Esophagus mucosa (tissue), 1 donor: ENCODE results near the gene KIF11. TPM values are rescaled to one million over a fixed set of nuclear protein-coding genes. Genes with fewer than 3 reads are reported as not detected.
A peak's percentile ranks its signal among the peaks of the same experiment; 100 is the strongest.

Source experiments
- ATAC-seq: fragments of 200-7000 bp; cut with Tn5 transposase; one replicate; pipeline ENCODE4 v1.9.1; 2020
- total RNA-seq: library from RNA; stranded (reverse); gene quantifications from one replicate; pipeline ENCODE4 v1.2.4, GENCODE V29; 2023
- donor health status: DM: yes; HTN: yes; CAD: no.

Gene KIF11
- total RNA-seq, 1 donor from 2014 or later: 16.8 TPM

DNA sequence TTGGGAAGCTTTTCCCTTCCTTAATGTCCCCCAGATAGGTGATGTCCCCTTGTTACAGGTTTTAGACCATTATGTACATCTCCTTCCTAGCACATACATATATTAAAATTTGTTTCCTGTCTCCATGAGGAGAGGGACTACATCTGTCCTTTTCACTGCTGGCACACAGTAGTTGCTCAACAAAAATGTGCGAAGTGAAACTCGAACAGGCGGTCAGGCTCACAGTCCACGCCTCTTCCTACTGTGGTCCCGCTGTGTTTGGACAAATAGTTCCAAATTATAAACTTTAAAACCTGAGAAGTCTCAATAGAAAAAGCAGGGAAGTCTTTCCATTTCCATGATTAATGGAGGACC, 95.6 kb downstream of the KIF11 start:
- no peak for ATAC-seq

DNA sequence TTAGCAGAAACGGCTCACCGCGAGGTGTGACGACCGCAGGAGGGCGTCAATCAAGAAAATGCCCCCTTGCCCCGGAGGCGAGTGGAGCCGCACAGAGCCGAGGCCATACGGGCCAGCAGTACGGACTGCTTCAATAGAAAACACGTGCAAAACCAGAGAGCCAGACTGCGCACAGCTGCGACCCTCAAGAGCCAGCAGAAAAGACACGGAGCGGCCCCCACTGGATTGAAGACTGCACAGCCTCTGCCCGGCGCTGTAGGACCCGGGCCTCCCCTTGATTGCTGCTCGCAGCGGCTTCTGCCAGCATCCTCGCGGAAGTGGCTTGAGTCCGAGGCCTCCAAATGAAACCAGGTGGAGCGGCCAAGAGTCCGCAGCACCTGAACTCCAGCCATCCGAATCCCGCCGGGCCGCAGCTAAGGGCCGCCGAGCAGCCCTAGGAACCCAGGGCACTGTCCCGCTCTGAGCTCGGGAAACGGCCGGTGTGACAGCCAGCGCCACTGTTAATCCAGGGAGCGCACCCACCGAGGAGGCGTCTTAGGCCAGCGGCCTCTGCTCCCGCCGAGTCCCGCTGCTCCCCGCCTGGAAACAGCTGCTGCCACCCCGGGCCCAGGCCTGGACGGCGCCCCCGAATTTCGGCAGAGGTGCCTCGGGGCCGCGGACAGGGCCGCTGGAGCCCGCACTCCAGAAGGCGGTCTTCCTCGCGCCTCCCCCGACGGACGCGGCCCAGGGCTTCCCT, 96.2 kb downstream of the KIF11 start:
- peak; percentile 28 for ATAC-seq

DNA sequence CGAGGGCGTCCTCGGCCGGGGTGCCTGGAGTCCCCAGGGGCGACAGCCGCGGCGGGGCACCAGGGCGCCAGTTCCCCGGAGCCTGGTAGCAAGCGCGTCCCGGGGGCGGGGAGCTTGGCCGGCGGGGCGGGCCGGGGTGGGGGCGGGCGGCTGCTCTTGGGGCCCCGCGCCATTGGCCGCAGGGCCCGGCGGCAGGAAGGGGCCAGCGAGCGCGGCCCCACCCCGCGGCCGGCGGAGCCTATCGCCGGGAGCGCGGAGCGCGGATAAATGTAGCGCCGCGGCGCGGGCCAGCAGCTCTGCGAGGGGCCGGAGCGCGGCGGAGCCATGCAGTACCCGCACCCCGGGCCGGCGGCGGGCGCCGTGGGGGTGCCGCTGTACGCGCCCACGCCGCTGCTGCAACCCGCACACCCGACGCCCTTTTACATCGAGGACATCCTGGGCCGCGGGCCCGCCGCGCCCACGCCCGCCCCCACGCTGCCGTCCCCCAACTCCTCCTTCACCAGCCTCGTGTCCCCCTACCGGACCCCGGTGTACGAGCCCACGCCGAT, 96.8 kb downstream of the KIF11 start, which contains the start of gene HHEX:
TSS of gene HHEX (plus strand) at position 293 of the 548 bp plus-strand sequence. CDS start at position 325, 32 bp downstream.
- ATAC-seq: peak; percentile 85

DNA sequence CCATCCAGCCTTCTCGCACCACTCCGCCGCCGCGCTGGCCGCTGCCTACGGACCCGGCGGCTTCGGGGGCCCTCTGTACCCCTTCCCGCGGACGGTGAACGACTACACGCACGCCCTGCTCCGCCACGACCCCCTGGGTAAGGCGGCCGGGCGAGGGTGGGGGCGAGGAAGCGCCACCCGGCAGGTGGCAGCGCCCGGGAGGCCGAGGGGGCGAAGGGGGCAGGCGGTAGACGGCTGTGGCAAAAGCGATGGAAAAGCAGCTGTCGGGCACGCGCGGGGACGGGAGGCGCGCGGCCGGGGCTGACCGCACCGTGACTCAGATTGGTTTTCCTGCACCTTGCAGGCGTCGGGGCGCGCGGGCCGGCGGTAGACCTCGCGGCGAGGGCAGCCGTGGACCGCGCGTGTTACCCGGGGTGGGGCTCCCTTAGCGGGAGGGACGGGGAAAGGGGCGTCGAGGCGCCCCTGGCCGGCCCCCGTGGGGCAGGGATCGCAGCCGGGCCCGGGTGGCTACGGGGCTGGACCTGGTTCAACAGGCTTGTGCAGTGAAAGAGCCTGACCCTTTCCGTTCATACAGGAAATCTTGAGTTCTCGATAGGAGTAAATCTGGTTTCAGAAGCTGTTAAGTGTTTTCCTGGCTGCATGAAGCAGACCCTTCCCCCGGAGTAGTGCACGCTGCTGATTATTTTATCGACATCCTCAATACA, 97.4 kb downstream of the KIF11 start:
- ATAC-seq: peak; percentile 61

DNA sequence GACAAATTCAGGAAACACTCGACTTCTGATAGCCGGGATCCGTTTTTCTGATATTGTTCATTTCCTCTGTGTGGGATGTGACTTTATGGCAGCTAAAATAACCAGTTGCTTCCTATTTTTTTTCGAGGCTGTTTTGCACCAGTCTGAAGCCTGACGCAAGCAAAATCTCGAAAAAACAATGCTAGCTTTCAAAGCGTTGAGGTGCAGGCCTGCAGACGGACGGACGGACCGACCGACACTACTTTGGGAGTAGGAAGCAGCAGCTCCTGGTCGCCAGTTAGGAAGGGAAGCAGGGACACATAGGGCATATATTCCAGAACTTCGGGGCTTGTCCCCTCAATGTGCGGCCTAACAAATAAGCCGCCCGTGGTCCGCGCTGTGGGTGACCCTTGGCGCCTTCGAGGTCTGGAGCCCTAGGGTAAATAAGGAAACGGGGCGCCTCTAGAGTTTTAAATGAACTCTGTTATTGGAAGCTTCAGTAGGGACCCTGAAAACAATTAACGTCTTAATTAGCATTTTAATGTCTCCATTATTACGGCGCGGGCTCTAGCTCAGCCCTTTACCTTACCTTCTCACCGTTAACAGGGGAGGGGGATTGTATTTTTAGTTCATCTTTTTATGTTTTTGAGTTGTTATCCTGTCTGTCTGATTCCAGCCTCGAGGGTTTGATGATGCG, 98.1 kb downstream of the KIF11 start:
- no peak for ATAC-seq

DNA sequence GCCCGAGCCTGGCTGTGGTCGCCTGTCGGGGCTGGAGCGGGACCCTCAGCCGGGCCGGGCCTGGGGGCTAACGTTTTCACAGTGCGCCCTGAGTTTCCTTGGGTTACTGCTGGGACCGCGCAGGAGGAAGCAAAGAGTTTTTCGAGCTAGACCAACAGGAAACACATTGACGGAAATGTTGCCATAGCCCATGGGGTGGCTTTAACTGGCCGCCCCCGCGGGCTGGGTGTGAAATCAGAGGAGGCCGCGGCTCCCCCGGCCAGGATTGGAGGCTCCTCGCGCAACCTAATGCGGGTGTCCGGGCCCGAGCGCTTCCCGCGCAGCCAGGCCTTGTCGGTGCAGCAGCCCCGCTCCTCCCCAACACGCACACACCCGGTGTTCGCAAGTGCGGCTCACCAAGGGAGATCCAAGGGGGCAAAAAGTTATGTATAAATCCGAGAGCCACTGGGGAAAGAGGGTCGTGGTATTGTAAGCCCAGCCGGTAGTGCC, 98.7 kb downstream of the KIF11 start:
- peak; percentile 27 for ATAC-seq

DNA sequence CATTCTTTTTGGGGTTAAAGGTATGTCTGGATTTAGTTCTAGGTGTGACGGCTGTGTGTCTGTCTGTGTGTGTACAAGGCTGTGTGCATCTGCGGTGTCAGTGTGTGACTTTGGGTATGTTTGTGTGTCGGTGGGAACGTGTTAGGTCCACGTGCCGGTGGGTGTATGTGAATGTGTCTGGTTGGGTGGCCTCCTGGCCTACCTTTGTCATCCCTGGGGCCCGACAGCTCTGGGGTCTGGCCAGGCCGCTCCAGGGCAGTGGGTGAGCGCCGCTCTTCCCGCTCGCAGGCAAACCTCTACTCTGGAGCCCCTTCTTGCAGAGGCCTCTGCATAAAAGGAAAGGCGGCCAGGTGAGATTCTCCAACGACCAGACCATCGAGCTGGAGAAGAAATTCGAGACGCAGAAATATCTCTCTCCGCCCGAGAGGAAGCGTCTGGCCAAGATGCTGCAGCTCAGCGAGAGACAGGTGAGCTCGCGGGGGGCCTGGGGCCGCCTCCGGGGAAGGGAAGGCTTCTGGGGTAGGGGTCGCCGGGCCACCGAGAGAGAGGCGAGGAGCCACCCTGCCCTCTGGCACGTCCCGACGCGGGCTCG, 99.2 kb downstream of the KIF11 start:
- no peak for ATAC-seq

DNA sequence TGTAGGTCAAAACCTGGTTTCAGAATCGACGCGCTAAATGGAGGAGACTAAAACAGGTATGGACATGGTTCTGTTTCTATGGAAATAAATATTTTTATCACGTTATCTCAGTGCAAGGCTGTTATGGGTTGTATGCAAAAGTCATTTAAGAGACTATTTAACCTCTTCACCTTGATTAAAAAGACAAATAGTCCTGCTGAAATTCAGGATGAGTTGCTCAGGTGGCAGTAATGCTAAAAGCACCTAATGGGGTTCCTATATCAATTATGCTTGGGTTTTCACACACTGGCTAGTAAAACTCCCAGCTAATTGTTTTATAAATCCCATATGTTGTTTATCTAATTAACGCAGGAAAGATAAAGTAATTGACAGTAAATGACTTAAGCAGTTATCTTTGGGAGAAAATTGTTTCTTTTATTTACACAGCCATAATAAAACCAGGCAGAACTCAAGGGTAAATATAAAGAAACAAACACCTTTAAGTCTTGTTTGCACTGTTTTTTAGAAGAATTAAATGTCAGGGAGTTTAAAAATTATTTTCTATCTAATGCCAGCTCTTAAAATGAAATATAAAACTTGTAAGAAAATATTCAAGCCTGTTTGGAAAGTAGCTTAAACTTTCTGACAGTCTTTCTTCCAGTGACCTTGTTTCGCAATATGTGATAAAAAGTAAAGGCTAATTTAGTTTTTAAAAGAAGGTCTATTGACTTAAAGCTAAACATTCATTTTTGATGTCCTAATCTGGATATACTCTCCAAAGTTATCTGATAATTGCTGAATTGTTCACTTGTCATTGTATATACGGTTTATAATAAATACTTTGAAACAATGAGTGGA, 100.0 kb downstream of the KIF11 start:
- ATAC-seq: no peak

DNA sequence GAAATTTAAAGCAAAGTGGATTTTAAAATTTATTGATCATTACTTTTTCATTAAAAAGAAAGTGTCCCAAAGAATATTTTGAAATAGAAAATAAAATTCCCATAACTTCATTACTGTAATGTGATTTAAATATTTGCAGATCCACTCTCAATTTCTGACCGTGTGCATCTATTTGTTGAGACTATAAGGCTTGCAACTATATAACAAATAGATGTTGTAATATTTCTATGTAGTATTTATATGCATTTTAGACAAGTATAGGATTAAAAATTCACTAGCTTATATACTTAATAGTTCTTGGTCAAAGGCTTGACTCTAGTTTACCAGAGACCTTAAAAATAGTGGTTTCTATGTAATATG, 100.6 kb downstream of the KIF11 start:
- no peak for ATAC-seq

DNA sequence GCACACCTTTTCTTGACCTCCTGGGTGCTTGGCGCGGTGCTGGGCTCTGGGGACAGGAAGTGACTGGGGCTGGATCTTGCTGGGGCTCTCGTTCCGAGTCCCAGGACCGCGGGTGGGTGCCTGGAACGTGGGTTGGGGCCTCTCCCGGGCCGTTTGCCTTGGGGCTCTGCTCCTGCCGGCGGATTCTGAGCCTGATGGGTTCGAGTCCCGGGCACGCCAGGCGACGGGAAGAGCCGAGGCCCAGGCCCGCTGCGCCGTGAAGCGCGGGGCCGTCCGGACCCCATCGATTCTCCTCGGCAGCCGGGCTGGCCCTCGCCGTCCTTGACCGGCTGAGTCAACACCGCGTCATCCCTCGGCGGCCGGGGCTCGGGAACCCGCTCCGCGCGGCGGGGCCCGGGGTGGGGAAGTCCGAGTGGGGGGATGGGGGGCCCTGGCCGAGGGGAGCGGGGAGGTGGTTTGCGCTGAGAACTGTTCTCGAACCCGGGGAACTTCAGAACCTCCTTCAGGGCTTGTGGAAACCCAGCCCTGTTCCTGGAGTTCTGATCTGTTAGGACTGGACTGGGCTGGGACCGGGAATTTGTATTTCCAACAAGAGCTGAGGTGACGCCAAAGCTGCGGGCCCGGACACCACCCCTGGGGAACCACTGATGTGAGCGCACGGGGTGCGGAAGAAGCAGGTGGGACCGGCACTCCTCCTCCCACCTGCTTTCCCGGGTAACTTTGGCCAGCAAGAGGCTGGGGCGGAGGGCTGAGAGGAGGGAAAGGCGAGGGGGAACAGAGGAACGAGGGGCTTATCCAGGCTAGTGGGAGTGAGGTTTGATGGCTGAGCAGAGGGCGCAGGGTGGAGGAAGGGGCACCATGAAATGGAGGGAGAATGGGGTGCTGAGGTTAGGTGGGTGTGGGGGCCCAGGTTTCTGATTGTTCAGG, 103.0 kb downstream of the KIF11 start:
- no peak for ATAC-seq

DNA sequence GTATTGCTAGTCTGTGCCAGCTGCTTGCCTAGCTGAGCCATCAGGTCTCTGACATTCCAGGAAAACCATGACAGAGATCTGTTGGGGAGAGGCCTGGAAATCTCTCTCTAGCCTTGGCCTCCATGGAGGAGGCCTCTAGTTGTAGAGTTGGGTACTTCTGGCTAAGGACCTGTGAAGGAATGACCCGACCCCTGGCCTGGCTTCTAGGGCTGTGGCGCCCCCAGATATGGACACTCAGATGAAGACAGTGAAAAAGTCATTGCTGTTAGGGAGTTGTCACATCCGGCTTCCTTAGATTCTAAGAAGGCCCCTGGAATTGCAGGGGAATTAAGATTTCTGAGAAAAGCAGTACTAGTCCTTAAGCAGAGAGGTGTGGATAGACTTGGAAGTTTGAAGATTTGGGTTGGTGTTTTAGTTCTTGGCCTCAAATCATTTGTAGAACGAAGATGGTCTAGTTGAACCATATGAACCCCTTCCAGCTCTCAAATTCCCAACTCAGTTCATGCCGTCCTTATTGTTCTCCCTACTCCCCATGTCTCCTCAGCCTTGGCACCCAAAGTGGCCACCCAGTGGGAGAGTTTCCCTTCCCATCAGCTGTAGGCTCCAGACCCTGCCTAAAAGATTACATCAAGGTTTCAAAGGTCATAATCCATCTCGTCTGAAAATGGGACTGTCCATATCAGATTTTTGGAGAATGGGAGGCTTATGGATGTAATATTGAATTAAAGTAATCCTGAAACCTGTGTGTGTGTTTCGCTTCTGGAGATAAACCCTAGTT, 103.9 kb downstream of the KIF11 start:
- no peak for ATAC-seq

DNA sequence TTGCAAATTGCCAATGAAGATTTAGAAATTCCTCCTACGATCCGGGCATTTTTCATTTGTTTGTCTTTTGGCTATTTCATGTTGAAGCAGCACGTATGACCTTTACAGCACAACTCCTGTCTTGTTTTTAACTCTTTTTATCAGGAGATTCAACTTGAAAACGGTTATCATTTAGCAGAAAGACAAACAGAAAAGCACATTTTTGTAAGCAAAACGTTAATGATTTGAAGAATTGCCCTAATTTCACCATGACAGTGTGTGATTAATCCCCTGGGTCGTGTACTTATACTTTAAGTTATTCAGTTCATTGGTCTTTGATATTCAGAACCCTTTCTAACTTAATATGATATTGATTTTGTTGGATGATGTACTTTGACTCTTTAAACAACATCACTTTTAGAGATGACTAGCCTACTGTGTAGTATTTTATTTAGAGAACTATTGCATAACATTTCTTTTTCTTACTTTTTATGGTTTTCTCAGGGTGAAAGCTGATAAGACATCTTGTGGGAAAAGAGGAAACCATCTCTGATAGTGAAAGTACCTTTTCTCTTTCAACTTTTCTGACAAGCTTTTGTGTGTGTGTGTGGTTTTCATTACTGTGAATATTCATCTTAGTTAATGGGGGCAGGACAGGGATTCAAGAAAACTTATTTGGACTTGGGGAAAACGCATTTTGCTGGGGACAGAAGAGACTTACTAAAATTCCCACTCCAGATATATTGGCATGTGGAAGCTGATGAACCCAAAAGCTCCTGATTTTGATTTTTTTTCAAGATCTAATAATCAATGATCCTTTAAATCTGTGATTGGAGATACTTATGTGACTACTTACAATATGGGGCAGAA, 105.0 kb downstream of the KIF11 start:
- ATAC-seq: no peak

DNA sequence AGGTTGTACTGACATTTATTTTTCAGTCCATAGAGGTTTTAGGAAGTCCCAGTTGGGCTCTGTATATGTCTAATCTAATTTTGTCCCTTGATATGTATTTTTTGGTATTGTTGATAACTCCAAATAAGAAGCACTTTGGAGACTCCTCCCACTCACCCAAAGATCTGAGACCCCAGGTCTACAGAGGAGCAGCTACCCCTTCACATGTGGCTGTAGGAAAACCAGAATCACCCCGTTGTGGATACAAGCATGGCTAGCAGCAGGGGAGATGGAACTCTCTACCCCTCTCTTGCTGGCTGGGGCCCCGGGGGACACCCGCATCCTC, 106.2 kb downstream of the KIF11 start:
- no peak for ATAC-seq

DNA sequence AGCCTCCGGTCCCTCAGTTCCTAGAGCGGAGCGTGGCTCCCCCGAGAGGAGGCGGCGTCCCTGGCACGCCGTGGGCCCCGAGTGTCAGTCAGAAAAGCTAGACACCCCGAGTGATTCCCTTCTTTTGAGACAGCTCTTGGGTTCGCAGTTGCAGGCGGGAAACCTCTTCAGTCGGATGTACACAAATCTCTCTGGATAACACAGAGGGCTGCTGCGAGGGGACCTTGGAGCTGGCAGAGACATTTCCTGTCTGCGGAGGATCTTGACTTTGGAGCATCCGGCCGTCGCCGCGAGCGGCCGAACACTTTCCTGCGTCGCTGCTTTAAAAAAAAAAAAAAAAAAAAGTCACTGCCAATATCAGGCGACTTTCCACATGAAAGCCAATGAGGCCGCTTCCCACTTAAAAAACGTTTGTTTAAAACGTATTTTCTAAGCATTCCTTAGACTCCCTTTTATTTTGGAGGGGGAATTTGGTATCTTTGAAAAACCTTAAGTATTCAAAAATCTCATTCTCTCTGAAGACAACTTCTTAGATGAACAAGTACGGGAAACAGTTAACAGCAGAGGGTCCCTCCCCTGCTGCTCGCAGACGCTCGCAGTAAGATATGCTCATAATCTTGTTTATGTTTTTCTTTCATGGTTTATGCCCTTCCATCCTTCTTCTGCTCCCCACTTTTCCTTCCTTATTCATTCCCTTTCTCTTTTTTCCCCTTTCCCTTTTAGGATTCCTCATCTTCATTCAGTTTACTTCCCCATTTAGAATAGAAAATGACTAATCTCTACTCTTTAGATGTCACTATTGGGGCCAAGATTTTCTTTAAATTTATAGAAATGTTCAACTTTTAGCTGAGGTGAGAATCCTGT, 106.8 kb downstream of the KIF11 start:
- ATAC-seq: peak; percentile 33

DNA sequence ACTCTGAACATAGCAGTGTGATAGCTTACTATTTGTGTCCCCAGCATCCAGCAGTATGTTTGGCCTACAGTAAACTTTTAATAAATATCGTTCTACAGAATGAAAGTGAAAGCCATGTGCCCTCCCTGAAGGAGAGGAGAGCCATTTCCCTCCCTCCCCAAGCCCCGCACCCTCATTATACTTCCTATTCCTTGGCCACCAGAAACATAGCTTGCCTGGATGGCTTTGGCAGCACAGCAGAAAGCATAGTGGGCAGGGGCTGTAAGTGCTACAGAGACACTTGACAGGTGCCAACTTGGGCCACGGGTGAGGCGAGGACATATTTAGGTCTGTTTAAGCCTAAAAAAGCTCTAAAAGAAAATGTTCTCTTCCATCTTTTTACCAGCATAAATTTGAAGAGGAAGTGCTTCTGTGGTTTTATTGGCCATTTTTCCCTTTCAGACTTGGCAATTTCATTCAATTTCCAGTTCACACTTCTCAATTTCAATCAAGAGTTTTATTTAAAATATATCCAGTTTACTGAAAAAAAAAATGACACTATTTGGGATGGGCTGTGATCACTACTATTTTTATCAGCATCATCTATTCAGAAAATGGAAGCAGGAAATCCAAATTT, 109.5 kb downstream of the KIF11 start:
- no peak for ATAC-seq
